ENCODE data around the gene ICA1L.

- TF ChIP-seq CTCF (IDR thresholded peaks at IDR 0.05), result no peak
- no peak for TF ChIP-seq POLR2AphosphoS5 (IDR thresholded peaks at IDR 0.05)
Observed at GRCh38 chr2:202908186-202908585, 36.6 kb upstream of the ICA1L start.

All from prostate gland (tissue), 2 donors.